AG09309 (cell line): Measurements from ENCODE around the gene VPS8.

Experiments
- DNase-seq: peaks from one replicate; pipeline ENCODE4 v3.0.0-alpha.2; 2010; ENCODE audit warnings: low read depth
- H3K4me3 ChIP-seq: 2 replicates; pipeline ENCODE4 v1.5.1; 2011; ENCODE audit warnings: mild to moderate bottlenecking, low read depth, low read length, moderate library complexity; ENCODE audit not compliant: control insufficient read depth
- CTCF ChIP-seq: IDR thresholded peaks from 2 replicates; pipeline ENCODE4 v1.5.1; 2011; ENCODE audit warnings: mild to moderate bottlenecking, low read depth, low read length, inconsistent platforms; ENCODE audit not compliant: insufficient read depth, control insufficient read depth; ENCODE audit errors: missing control alignments

Gene VPS8

GRCh38 chr3:185089751-185090150, 277.8 kb downstream of the VPS8 start:
- TF ChIP-seq CTCF = no peak
- no peak overlapping the region for H3K4me3 ChIP-seq

GRCh38 chr3:185090811-185091210, 278.8 kb downstream of the VPS8 start:
- DNase-seq = no peak
- no peak for TF ChIP-seq CTCF
- no peak overlapping the region for H3K4me3 ChIP-seq

More at GRCh38 chr3:185089751-185090150, 277.8 kb downstream of the VPS8 start:
- DNase-seq = no peak

DNA sequence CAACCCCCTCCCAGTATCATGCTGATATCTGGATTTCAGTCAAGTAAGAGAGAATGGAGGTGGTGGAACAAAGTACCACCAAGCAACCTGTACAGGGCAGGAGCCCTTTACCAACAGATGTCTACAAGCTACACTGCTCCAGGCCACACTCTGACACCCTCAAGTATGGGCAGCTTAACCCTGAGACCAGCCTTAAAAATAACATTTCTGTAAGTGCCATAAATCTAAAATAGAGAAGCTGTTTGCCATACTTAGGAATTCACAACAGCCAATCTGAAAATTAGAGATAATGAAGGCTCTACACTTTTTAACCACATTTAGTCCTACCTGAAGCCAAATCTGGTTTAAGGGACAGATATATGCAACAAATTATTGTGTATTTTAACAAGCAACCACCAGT, 281.1 kb downstream of the VPS8 start:
- no peak overlapping the region for H3K4me3 ChIP-seq
- DNase-seq = no peak
- TF ChIP-seq CTCF = no peak

DNA sequence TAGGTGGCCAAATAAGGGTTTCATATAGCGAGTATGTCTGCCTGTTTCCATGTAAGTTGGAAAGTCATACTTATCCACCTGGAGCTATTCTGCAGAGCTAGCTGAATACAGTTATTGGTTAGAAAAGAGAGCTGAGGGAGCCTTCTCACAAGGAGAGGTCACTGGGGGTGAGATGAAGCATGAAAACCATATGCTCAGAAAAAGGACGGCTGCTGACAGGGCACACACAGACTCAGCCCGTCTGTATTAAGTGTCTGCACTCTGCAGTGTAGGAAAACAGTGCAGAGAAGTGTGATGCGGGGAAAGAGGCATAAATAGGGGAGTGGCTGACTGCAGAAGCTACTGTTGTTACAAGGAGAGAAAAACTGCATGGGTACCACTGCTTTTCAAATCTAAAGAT, 282.7 kb downstream of the VPS8 start:
- DNase-seq = no peak
- no peak for TF ChIP-seq CTCF
- H3K4me3 ChIP-seq = no peak overlapping the region
